HUES48 (cell line): ENCODE data around the gene C1orf198.
"Not testable (repeated sequence)": the region's sequence is repeated elsewhere in the genome, so short reads cannot be mapped to it uniquely, and the experiment has no call there.

Experiments used
- H3K27ac ChIP-seq: one replicate; pipeline ENCODE4 v1.7.0; 2013; ENCODE audit warnings: low read depth, low read length, inconsistent platforms
- H3K27me3 ChIP-seq: 2 replicates; pipeline ENCODE4 v1.6.1; 2013; ENCODE audit warnings: mild to moderate bottlenecking, low read length; ENCODE audit not compliant: control insufficient read depth, insufficient read depth
- H3K36me3 ChIP-seq: 2 replicates; pipeline ENCODE4 v1.6.1; 2013; ENCODE audit warnings: low read length; ENCODE audit not compliant: control insufficient read depth, insufficient read depth
- H3K4me1 ChIP-seq: 2 replicates; pipeline ENCODE4 v1.6.1; 2013; ENCODE audit warnings: mild to moderate bottlenecking, low read length; ENCODE audit not compliant: control insufficient read depth, insufficient read depth
- H3K4me3 ChIP-seq: 2 replicates; pipeline ENCODE4 v1.5.1; 2013; ENCODE audit warnings: mild to moderate bottlenecking, low read depth, low read length
- H3K9ac ChIP-seq: 2 replicates; pipeline ENCODE4 v1.6.1; 2013; ENCODE audit warnings: mild to moderate bottlenecking, low read depth, low read length, moderate library complexity
- H3K9me3 ChIP-seq: 2 replicates; pipeline ENCODE4 v1.6.1; 2013; ENCODE audit warnings: low read length; ENCODE audit not compliant: control insufficient read depth, insufficient read depth

Gene C1orf198

GRCh38 chr1:230848235-230848634 lies 20.1 kb downstream of the C1orf198 start:
- H3K36me3 ChIP-seq: peaks cover 16% of the 10 kb centered on the region
- H3K27ac ChIP-seq: no peak overlapping the region
- no peaks in the 10 kb centered on the region for H3K9me3 ChIP-seq
- H3K4me3 ChIP-seq: no peak overlapping the region
- no peaks in the 10 kb centered on the region for H3K27me3 ChIP-seq
- no peak overlapping the region for H3K9ac ChIP-seq
- peaks cover 13% of the 10 kb centered on the region for H3K4me1 ChIP-seq

GRCh38 chr1:230845184-230845583 lies 23.1 kb downstream of the C1orf198 start:
- not testable (repeated sequence) for H3K9ac ChIP-seq, H3K4me3 ChIP-seq, H3K27me3 ChIP-seq, H3K9me3 ChIP-seq, H3K27ac ChIP-seq, H3K4me1 ChIP-seq
- H3K36me3 ChIP-seq: peaks cover 29% of the 10 kb centered on the region

DNA sequence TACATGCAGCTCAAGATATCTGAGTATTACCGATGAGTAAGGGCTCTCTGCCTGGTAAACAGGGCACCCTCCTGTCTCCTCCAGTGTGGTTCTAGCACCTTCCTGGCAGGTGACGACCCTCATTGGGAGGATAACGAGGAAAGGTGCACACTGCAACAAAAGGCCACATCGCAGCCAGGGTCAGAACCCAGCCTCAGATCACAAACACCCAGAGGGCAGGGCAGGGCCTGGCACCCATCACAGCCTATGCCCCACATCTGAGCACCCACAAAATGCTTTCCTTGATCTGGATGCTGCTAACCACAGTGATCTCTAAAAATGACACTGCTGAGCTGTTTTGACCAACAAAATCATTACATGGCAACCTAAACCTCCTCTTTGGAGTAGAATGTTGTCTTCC lies 23.8 kb downstream of the C1orf198 start:
- Histone ChIP-seq H3K36me3 (peaks cover 35% of the 10 kb centered on the region), H3K4me1 (no peaks in the 10 kb centered on the region), H3K4me3 (no peak overlapping the region), H3K9me3 (no peaks in the 10 kb centered on the region), H3K9ac (no peak overlapping the region), H3K27ac (no peak overlapping the region), H3K27me3 (no peaks in the 10 kb centered on the region)

DNA sequence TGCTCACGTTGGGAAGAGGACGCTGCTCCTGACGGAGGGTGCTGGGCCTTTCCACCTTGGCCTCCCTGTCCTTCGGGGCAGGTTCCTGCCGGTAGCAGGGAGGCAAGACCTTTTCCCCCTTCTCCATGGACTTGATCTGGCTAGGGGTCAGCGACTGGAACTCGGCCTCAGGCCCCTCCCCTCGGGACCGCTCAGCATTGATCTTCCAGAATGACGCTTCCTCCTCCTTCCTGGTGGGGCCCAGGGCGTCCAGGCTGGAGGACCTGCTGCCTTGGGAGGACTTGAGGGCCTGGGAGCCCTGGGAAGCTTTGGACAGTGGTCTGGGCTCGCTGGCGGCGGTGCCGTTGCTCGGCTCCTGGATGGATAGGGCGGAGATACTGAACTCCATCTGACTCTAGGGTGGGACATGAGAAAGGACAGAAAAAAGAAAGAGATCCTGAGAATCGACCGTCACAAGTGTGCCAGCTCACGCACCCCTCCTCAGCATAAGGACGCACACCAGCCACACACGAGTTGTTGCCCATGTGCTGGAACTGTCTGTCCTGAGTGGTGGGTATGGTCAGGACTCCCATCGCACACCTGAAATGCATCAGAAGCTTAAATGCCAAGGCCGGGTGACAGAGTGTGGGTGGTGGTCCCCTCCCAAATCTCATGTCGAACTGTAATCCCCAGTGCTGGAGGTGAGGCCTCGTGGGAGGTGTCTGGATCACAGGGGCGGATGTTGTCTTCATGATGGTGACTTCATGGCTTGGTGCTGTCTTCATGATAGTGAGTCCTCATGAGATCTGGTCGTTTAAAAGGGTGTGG lies 24.6 kb downstream of the C1orf198 start:
- Histone ChIP-seq H3K27me3 (no peaks in the 10 kb centered on the region), H3K4me3 (no peak overlapping the region), H3K36me3 (peaks cover 43% of the 10 kb centered on the region)

GRCh38 chr1:230842801-230843200 lies 25.5 kb downstream of the C1orf198 start:
- Histone ChIP-seq H3K4me1 (no peaks in the 10 kb centered on the region), H3K27ac (no peak overlapping the region), H3K36me3 (peaks cover 51% of the 10 kb centered on the region), H3K27me3 (no peaks in the 10 kb centered on the region), H3K9me3 (no peaks in the 10 kb centered on the region), H3K4me3 (no peak overlapping the region), H3K9ac (no peak overlapping the region)

More for the DNA sequence above, 24.6 kb downstream of the C1orf198 start:
- no peak overlapping the region for H3K9ac ChIP-seq
- H3K9me3 ChIP-seq: no peaks in the 10 kb centered on the region
- H3K27ac ChIP-seq: no peak overlapping the region
- no peaks in the 10 kb centered on the region for H3K4me1 ChIP-seq

DNA sequence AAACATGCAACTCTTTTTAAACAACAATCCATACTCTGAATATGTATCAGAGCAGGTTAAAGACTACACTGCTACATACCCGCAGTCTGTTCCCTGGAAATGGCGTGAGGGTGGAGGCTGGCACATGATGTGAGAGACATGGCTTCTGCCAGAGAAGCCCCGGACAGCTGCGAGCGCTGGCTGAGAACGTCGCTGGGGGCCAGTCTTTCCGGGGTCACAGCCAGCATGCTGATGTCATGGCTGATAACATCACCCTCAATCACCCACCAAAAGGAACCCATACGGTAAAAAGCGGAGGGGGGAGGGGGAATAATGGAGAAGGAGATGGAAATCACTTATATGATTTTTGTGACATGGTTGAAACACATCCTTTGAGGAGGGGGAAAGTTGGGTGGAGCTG lies 29.1 kb downstream of the C1orf198 start:
- Histone ChIP-seq H3K9ac (no peak overlapping the region), H3K27me3 (no peaks in the 10 kb centered on the region), H3K36me3 (peaks cover 51% of the 10 kb centered on the region), H3K27ac (no peak overlapping the region), H3K9me3 (no peaks in the 10 kb centered on the region), H3K4me1 (no peaks in the 10 kb centered on the region), H3K4me3 (no peak overlapping the region)

- Histone ChIP-seq H3K4me1 (no peaks in the 10 kb centered on the region), H3K4me3 (no peak overlapping the region), H3K9me3 (no peaks in the 10 kb centered on the region), H3K9ac (no peak overlapping the region), H3K27ac (no peak overlapping the region), H3K36me3 (peaks cover 31% of the 10 kb centered on the region), H3K27me3 (no peaks in the 10 kb centered on the region)
Measured at GRCh38 chr1:230836793-230837192, 31.5 kb downstream of the C1orf198 start.

GRCh38 chr1:230836347-230836746 lies 32.0 kb downstream of the C1orf198 start:
- no peaks in the 10 kb centered on the region for H3K27me3 ChIP-seq
- H3K9me3 ChIP-seq: no peaks in the 10 kb centered on the region
- no peak overlapping the region for H3K9ac ChIP-seq
- no peaks in the 10 kb centered on the region for H3K4me1 ChIP-seq
- peaks cover 27% of the 10 kb centered on the region for H3K36me3 ChIP-seq
- no peak overlapping the region for H3K4me3 ChIP-seq
- no peak overlapping the region for H3K27ac ChIP-seq

- H3K4me3 ChIP-seq: no peak overlapping the region
- no peak overlapping the region for H3K27ac ChIP-seq
- H3K9me3 ChIP-seq: no peaks in the 10 kb centered on the region
- H3K27me3 ChIP-seq: no peaks in the 10 kb centered on the region
- no peak overlapping the region for H3K9ac ChIP-seq
- H3K36me3 ChIP-seq: peaks cover 14% of the 10 kb centered on the region
- no peaks in the 10 kb centered on the region for H3K4me1 ChIP-seq
Measured at GRCh38 chr1:230834292-230834691, 34.0 kb downstream of the C1orf198 start.

GRCh38 chr1:230833511-230833910 lies 34.8 kb downstream of the C1orf198 start:
- H3K4me1 ChIP-seq: no peaks in the 10 kb centered on the region
- no peak overlapping the region for H3K4me3 ChIP-seq
- H3K27me3 ChIP-seq: no peaks in the 10 kb centered on the region
- H3K9me3 ChIP-seq: no peaks in the 10 kb centered on the region
- no peak overlapping the region for H3K27ac ChIP-seq
- H3K36me3 ChIP-seq: peaks cover 6% of the 10 kb centered on the region
- H3K9ac ChIP-seq: no peak overlapping the region

GRCh38 chr1:230832476-230832875 lies 35.8 kb downstream of the C1orf198 start:
- no peaks in the 10 kb centered on the region for H3K4me1 ChIP-seq
- H3K27ac ChIP-seq: no peak overlapping the region
- no peak overlapping the region for H3K4me3 ChIP-seq
- H3K27me3 ChIP-seq: no peaks in the 10 kb centered on the region
- no peaks in the 10 kb centered on the region for H3K36me3 ChIP-seq
- no peak overlapping the region for H3K9ac ChIP-seq
- no peaks in the 10 kb centered on the region for H3K9me3 ChIP-seq
